ENCODE results near the gene RPS16.
A peak's percentile ranks its signal among the peaks of the same experiment; 100 is the strongest.
"Not testable (repeated sequence)": the region's sequence is repeated elsewhere in the genome, so short reads cannot be mapped to it uniquely, and the experiment has no call there.

The RPS16 gene

GRCh38 chr19:39435499-39436349 is at the start of gene RPS16:
Gene RPS16 (minus strand): TSS chr19:39435949. CDS start chr19:39435895, 54 bp downstream.
- DNase-seq, result peak; percentile 99

DNA sequence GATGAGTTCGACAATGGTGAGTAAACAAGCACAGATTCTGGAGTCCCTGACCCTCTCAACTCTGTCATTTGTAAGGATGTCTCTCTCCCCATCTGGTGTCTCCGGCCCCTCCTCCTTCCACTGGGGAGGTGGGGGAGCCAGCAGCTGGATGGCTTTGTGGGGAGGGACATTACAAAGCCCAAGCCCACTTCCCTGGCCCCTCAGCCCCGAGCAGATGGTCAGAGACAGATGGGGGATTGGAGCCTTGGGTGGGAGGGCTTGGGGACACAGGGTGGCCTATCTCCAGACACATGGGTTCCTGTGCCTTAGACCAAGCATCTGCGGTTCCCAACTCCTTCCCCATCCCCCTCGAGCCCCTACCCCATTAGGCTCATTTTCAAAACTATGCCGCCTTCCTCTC is 47.4 kb upstream of the RPS16 start:
- DNase-seq, result no peak

- no peak for DNase-seq
Observed at GRCh38 chr19:39481676-39482075, 45.9 kb upstream of the RPS16 start.

DNA sequence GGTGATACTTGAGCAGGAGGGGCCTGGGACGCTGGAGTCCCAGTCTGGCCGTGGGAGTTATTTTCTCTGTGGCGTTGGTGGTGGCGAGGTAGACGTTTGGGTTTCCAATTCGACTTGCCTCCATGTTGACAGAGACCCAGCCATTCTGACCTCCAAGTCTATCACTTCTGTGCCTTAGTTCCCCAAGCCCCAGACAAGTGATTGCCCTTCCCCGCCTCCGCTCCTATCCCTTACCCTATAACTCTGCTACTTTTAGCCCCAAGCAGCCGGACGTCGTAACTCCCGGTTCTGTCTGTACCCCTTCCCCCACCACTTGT is 45.4 kb upstream of the RPS16 start:
- DNase-seq, result no peak

DNA sequence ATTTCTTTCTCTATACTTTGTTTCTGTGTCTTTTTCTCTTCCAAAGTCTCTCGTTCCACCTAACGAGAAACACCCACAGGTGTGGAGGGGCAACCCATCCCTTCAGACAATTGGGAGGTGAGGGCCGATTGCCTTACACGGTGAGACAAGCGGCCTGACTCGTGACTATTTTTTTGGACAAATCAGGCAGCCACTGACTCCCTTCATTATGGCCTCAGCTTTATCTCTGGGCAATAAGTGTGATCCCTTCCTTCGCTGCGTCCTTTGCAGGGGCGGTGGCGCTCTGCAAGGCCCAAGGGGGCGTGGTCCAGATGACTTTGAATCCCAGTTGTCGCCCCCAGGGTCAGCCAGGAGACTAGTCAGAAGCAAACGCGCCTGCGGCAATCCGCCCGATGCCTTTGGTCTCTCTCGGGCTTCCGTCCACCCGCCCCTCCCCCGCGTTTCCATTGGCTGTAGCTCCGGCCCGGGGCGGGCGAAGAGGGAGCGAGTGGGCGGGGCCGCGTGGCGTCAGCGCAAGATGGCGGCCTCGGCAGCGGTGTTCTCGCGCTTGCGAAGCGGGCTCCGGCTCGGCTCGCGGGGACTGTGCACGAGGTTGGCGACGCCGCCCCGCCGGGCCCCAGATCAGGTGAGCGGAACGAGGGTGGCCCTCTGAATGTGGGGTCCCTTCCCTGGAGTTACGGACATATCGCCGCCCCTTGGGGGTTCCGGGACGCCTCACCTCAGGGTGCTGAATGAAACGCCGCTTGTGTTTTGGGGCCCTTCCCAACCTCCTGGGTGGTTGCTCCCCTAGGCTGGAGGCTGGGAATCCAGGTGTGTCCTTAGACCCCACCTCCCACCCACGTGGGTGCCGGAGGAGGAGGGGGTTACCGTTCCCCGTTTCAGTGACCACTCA is 44.8 kb upstream of the RPS16 start, which contains the start of gene TIMM50:
TIMM50 (plus strand) TSS at position 502 of the 892 bp plus-strand sequence; CDS start at position 518, 16 bp downstream.
- DNase-seq, result peak; percentile 94

GRCh38 chr19:39479916-39480315 is 44.2 kb upstream of the RPS16 start:
- no peak for DNase-seq

- not testable (repeated sequence) for DNase-seq
Observed at GRCh38 chr19:39479319-39479801, 43.6 kb upstream of the RPS16 start.

GRCh38 chr19:39475748-39476147 is 40.0 kb upstream of the RPS16 start:
- no peak for DNase-seq

DNA sequence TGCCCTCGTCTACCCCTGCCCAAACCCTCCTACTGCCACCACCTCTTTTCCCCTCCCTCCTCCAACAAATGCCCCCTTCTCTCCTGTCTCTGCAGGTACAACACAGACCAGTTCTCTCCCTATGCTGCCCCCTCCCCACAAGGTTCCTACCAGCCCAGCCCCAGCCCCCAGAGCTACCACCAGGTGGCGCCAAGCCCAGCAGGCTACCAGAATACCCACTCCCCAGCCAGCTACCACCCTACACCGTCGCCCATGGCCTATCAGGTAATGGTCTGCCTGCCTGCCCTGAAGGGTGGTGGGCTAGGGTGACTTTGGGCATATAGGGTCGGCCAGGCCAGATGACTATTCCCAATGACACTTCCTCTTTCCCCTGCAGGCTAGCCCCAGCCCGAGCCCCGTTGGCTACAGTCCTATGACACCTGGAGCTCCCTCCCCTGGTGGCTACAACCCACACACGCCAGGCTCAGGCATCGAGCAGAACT is 38.4 kb upstream of the RPS16 start:
- DNase-seq, result peak; percentile 62

- DNase-seq, result no peak
Observed at GRCh38 chr19:39473443-39473960, 37.8 kb upstream of the RPS16 start.

GRCh38 chr19:39472746-39473442 is 37.1 kb upstream of the RPS16 start:
- DNase-seq, result no peak

GRCh38 chr19:39471756-39472536 is 36.2 kb upstream of the RPS16 start:
- no peak for DNase-seq

GRCh38 chr19:39470724-39471339 is 35.1 kb upstream of the RPS16 start:
- DNase-seq, result no peak

DNA sequence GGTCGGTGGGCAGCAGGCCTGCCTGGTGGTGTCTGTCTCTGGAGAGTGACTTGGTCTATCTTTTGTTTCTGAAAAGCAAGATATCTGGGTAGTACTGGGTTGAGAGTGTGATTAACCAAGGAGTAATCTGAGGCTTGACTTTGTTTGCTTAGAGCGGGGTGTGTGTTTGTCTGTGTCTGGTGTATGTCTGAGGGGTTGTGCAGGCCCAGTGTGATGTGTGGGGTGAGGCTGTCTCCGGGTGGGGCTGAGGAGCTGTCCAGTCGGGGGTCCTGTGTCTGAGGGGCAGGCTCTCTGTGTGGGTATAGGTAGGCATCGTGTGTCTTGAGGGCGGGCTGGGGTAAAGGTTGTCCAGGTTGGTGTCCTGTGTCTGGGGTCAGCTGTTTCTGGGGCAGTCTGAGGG is 33.8 kb upstream of the RPS16 start:
- no peak for DNase-seq

DNA sequence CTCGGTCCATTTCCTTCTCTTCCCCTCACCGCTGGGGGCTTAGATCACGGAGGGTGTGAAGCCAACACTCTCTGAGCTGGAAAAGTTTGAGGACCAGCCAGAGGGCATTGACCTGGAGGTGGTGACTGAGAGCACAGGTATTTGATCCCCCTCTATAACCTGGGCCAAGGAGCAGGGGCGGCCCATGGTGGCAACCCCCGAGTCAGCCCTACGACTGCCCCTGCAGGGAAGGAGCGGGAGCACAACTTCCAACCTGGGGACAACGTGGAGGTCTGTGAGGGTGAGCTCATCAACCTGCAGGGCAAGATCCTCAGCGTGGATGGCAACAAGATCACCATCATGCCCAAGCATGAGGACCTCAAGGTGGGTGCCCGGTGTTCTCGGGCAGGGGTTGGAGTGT is 33.3 kb upstream of the RPS16 start:
- no peak for DNase-seq

DNA sequence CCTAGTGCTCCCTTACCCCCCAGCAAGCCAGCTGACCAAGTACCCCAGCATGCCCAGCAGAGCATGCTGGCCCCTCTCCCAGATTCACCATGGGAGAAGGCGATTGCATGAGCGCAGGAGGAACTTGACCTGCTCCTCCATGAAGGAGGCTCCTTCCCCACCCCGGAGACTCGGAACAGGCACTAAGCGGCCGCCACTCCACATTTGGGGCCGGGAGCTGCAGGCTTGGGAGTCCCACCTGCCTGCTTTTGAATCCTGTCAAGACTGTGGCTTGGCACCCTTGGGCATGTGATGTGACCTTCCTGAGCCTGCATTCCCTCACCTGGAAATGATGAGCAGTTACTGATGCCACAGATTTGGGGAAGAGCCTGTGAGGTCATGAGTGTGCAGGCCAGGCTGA is 32.2 kb upstream of the RPS16 start:
- DNase-seq, result no peak

DNA sequence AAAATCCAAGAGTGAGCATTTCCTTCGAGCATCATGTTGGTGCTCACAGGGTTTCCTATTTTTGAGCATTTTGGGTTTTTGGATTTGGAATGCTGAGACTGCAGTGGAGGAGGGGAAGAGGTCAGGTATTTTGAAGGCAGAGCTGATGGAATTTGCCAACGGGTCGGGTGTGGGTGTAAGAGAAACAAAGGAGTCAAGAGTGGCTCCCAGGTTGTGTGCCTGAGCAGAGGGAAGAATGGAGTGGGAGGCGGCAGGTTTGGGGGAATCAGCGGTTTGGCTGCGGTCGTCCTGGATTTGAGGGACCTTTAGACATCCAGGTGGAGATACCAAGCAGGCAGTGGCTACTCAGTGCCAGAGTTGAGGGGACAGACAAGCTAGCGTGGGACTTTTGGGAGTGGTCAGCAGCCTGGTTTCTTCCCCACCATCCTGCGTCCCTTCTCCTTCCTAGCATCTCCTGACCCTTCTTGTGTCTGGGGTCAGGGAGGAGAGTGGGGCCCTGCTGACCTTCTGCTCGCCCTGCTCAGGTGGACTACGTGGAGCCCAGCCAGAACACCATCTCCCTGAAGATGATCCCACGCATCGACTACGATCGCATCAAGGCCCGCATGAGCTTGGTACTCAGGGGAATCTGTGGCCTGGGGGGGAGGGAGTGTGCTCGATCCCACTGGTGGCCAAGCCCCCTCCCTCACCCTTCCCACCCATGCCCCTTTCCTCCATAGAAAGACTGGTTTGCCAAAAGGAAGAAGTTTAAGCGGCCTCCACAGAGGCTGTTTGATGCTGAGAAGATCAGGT is 30.4 kb upstream of the RPS16 start:
- DNase-seq, result no peak

- DNase-seq, result no peak
Observed at GRCh38 chr19:39463403-39463802, 27.7 kb upstream of the RPS16 start.

GRCh38 chr19:39451257-39451656 is 15.5 kb upstream of the RPS16 start:
- DNase-seq, result not testable (repeated sequence)

- DNase-seq, result no peak
Observed at GRCh38 chr19:39449116-39449797, 13.5 kb upstream of the RPS16 start.

Measured in CD4-positive, alpha-beta T cell treated with Interleukin-15 for 1 hour (primary cell).